ENCODE measurements around the gene RAB3GAP2. TPM values are rescaled to one million over a fixed set of nuclear protein-coding genes. Genes with fewer than 3 reads are reported as not detected.
"Not testable (repeated sequence)": the region's sequence is repeated elsewhere in the genome, so short reads cannot be mapped to it uniquely, and the experiment has no call there.

The RAB3GAP2 gene
- polyA plus RNA-seq, 1 experiment, result 43.6 TPM

- Histone ChIP-seq H3K9me3 (ENCODE audit: control insufficient read depth, insufficient read depth, low read length) (no peaks in the 10 kb centered on the region), H3K27ac (ENCODE audit: low read depth, low read length) (no peak overlapping the region), H3K27me3 (ENCODE audit: control insufficient read depth, insufficient read depth, low read length) (no peaks in the 10 kb centered on the region), H3K4me3 (ENCODE audit: low read depth, low read length) (no peak overlapping the region)
- TF ChIP-seq CTCF (IDR thresholded peaks at IDR 0.05; ENCODE audit: low read depth, low read length), result no peak
- POLR2A ChIA-PET, result interaction anchor here (0.6 kb wide), 1 partner anchor 59 kb away, joined by 3 read pairs; no protein-coding TSS in a partner anchor
- CTCF ChIA-PET, result no interaction called here
- no peak for DNase-seq (ENCODE audit: low read depth, low spot score)
Measured at GRCh38 chr1:220213382-220213983, 58.8 kb downstream of the RAB3GAP2 start.

- TF ChIP-seq CTCF (IDR thresholded peaks at IDR 0.05; ENCODE audit: low read depth, low read length), result no peak
- Histone ChIP-seq H3K27ac (ENCODE audit: low read depth, low read length) (no peak overlapping the region), H3K4me3 (ENCODE audit: low read depth, low read length) (no peak overlapping the region), H3K9me3 (ENCODE audit: control insufficient read depth, insufficient read depth, low read length) (no peaks in the 10 kb centered on the region), H3K27me3 (ENCODE audit: control insufficient read depth, insufficient read depth, low read length) (no peaks in the 10 kb centered on the region)
- CTCF ChIA-PET, result interaction anchor here (1.0 to 1.4 kb wide), 3 partner anchors 10 to 17 kb away, joined by 3 to 9 read pairs (median 5); no protein-coding TSS in a partner anchor
- no peak for DNase-seq (ENCODE audit: low read depth, low spot score)
- POLR2A ChIA-PET, result no interaction called here
Measured at GRCh38 chr1:220207411-220207810, 64.8 kb downstream of the RAB3GAP2 start.

- POLR2A ChIA-PET; DNase-seq (ENCODE audit: low read depth, low spot score): not testable (repeated sequence)
- CTCF ChIA-PET, result interaction anchor here (0.9 to 1.1 kb wide), 2 partner anchors 13 to 15 kb away, joined by 3 to 5 read pairs; no protein-coding TSS in a partner anchor
Measured at GRCh38 chr1:220204758-220205157, 67.5 kb downstream of the RAB3GAP2 start.

GRCh38 chr1:220203816-220204215 lies 68.4 kb downstream of the RAB3GAP2 start:
- CTCF ChIA-PET, result no interaction called here
- H3K9me3 ChIP-seq (ENCODE audit: control insufficient read depth, insufficient read depth, low read length), result no peaks in the 10 kb centered on the region
- POLR2A ChIA-PET, result no interaction called here
- no peak for DNase-seq (ENCODE audit: low read depth, low spot score)
- TF ChIP-seq CTCF (IDR thresholded peaks at IDR 0.05; ENCODE audit: low read depth, low read length), result no peak
- no peaks in the 10 kb centered on the region for H3K27me3 ChIP-seq (ENCODE audit: control insufficient read depth, insufficient read depth, low read length)
- no peak overlapping the region for H3K27ac ChIP-seq (ENCODE audit: low read depth, low read length)
- no peak overlapping the region for H3K4me3 ChIP-seq (ENCODE audit: low read depth, low read length)

More at GRCh38 chr1:220204758-220205157, 67.5 kb downstream of the RAB3GAP2 start:
- H3K27ac ChIP-seq (ENCODE audit: low read depth, low read length); H3K4me3 ChIP-seq (ENCODE audit: low read depth, low read length); H3K27me3 ChIP-seq (ENCODE audit: control insufficient read depth, insufficient read depth, low read length); H3K9me3 ChIP-seq (ENCODE audit: control insufficient read depth, insufficient read depth, low read length): not testable (repeated sequence)

GRCh38 chr1:220198186-220199005 lies 73.9 kb downstream of the RAB3GAP2 start:
- no peak for DNase-seq (ENCODE audit: low read depth, low spot score)
- no peak for TF ChIP-seq CTCF (IDR thresholded peaks at IDR 0.05; ENCODE audit: low read depth, low read length)
- no peaks in the 10 kb centered on the region for H3K9me3 ChIP-seq (ENCODE audit: control insufficient read depth, insufficient read depth, low read length)
- H3K4me3 ChIP-seq (ENCODE audit: low read depth, low read length), result no peak overlapping the region
- no peak overlapping the region for H3K27ac ChIP-seq (ENCODE audit: low read depth, low read length)
- no peaks in the 10 kb centered on the region for H3K27me3 ChIP-seq (ENCODE audit: control insufficient read depth, insufficient read depth, low read length)
- ChIA-PET CTCF (interaction anchor here (0.8 to 3.4 kb wide), 3 partner anchors 9 to 578 kb away, joined by 3 to 21 read pairs (median 4); no protein-coding TSS in a partner anchor), POLR2A (no interaction called here)
